ENCODE results near the gene TRIM66. TPM values are rescaled to one million over a fixed set of nuclear protein-coding genes. Genes with fewer than 3 reads are reported as not detected.

TRIM66 gene
- total and polyA plus RNA-seq, 2 experiments from 2014 or later, result 1.5 TPM

GRCh38 chr11:8709002-8709672 is 26.7 kb upstream of the TRIM66 start:
- Histone ChIP-seq H3K9ac (no peak overlapping the region), H3K4me2 (ENCODE audit: unreplicated experiment) (no peak overlapping the region), H3F3A (ENCODE audit: insufficient read depth) (no peaks in the 10 kb centered on the region), H3K4me1 (ENCODE audit: insufficient read depth) (peaks cover 7% of the 10 kb centered on the region; the same call in 1 of the 2 replicates), H2AFZ (no peak overlapping the region), H3K9me3 (ENCODE audit: low read depth) (no peaks in the 10 kb centered on the region), H3K9me2 (ENCODE audit: insufficient read depth) (no peaks in the 10 kb centered on the region), H3K27ac (no peak overlapping the region), H3K27me3 (replicated peaks; ENCODE audit: insufficient read depth) (no peaks in the 10 kb centered on the region), H3K79me2 (ENCODE audit: insufficient read depth) (no peaks in the 10 kb centered on the region), H4K20me1 (ENCODE audit: insufficient read depth) (no peaks in the 10 kb centered on the region), H3K4me3 (no peak overlapping the region), H3K36me3 (ENCODE audit: low read depth) (no peaks in the 10 kb centered on the region)
- 25 to 43% methylated on average over 12 of the region's 12 CpGs for WGBS, 2 experiments (ENCODE audit: low coverage in 1 of 2, low lambda C conversion rate in 2 of 2, missing lambda C conversion rate in 2 of 2)
- no peak for TF ChIP-seq EZH2 (IDR thresholded peaks at IDR 0.05; ENCODE audit: insufficient read depth, poor library complexity, severe bottlenecking)
- no peak for TF ChIP-seq EZH2phosphoT487 (IDR thresholded peaks at IDR 0.05; ENCODE audit: insufficient read depth, low read depth)
- in situ Hi-C loops (cut with MboI), result no loop called here
- DNase-seq, result peak; percentile 58

- Histone ChIP-seq H3K9ac (no peak overlapping the region), H3K27ac (no peak overlapping the region), H3K36me3 (ENCODE audit: low read depth) (no peaks in the 10 kb centered on the region), H3K79me2 (ENCODE audit: insufficient read depth) (no peaks in the 10 kb centered on the region), H3K27me3 (replicated peaks; ENCODE audit: insufficient read depth) (no peaks in the 10 kb centered on the region), H3K9me3 (ENCODE audit: low read depth) (no peaks in the 10 kb centered on the region), H3K4me1 (ENCODE audit: insufficient read depth) (peaks cover 7% of the 10 kb centered on the region; the same call in 1 of the 2 replicates), H4K20me1 (ENCODE audit: insufficient read depth) (no peaks in the 10 kb centered on the region), H3K9me2 (ENCODE audit: insufficient read depth) (no peaks in the 10 kb centered on the region), H2AFZ (no peak overlapping the region), H3K4me3 (no peak overlapping the region), H3K4me2 (ENCODE audit: unreplicated experiment) (no peak overlapping the region), H3F3A (ENCODE audit: insufficient read depth) (no peaks in the 10 kb centered on the region)
- TF ChIP-seq EZH2phosphoT487 (IDR thresholded peaks at IDR 0.05; ENCODE audit: insufficient read depth, low read depth), result no peak
- TF ChIP-seq EZH2 (IDR thresholded peaks at IDR 0.05; ENCODE audit: insufficient read depth, poor library complexity, severe bottlenecking), result no peak
- WGBS, 2 experiments (ENCODE audit: low coverage in 1 of 2, low lambda C conversion rate in 2 of 2, missing lambda C conversion rate in 2 of 2), result 88 to 97% methylated on average over 10 of the region's 10 CpGs
- no peak for DNase-seq
- in situ Hi-C loops (cut with MboI), result no loop called here
Measured at GRCh38 chr11:8707541-8708191, 25.2 kb upstream of the TRIM66 start.

- H2AFZ ChIP-seq, result no peak overlapping the region
- H3K79me2 ChIP-seq (ENCODE audit: insufficient read depth), result no peaks in the 10 kb centered on the region
- no peaks in the 10 kb centered on the region for H3K27me3 ChIP-seq (replicated peaks; ENCODE audit: insufficient read depth)
- peaks cover 7% of the 10 kb centered on the region; the same call in 1 of the 2 replicates for H3K4me1 ChIP-seq (ENCODE audit: insufficient read depth)
- no peaks in the 10 kb centered on the region for H3K9me3 ChIP-seq (ENCODE audit: low read depth)
- no peak overlapping the region for H3K4me3 ChIP-seq
- in situ Hi-C loops (cut with MboI), result no loop called here
- no peak overlapping the region for H3K27ac ChIP-seq
- TF ChIP-seq EZH2phosphoT487 (IDR thresholded peaks at IDR 0.05; ENCODE audit: insufficient read depth, low read depth) (no peak), EZH2 (IDR thresholded peaks at IDR 0.05; ENCODE audit: insufficient read depth, poor library complexity, severe bottlenecking) (no peak)
- no peak overlapping the region for H3K9ac ChIP-seq
- no peaks in the 10 kb centered on the region for H3F3A ChIP-seq (ENCODE audit: insufficient read depth)
- no peak overlapping the region for H3K4me2 ChIP-seq (ENCODE audit: unreplicated experiment)
- no peaks in the 10 kb centered on the region for H3K9me2 ChIP-seq (ENCODE audit: insufficient read depth)
- H3K36me3 ChIP-seq (ENCODE audit: low read depth), result no peaks in the 10 kb centered on the region
- WGBS, 2 experiments (ENCODE audit: low coverage in 1 of 2, low lambda C conversion rate in 2 of 2, missing lambda C conversion rate in 2 of 2), result 94 to 98% methylated on average over 13 to 14 of the region's 14 CpGs
- no peaks in the 10 kb centered on the region for H4K20me1 ChIP-seq (ENCODE audit: insufficient read depth)
- no peak for DNase-seq
Measured at GRCh38 chr11:8706673-8707432, 24.4 kb upstream of the TRIM66 start.

DNA sequence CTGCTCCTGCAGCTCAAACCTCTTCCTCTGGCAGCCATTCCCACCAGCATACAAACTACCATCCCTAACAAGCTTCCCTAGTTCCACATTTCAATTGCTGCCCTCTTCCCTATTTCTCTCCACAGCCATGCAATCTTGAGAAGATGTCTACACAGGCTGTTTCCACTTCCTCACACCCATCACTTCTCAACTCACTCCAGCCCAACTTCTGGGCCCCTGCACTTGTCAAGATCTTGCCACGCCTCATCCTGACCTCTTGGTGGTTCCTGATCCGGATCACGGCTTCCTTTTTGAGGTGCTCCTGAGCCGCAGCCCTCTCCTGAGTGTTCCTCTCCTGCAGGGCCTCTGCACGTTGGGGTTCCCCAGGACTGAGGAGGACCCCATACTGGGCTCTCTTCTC is 22.7 kb upstream of the TRIM66 start:
- Histone ChIP-seq H3K36me3 (ENCODE audit: low read depth) (no peaks in the 10 kb centered on the region), H3K4me1 (ENCODE audit: insufficient read depth) (peaks cover 11% of the 10 kb centered on the region)

More for the DNA sequence above, 22.7 kb upstream of the TRIM66 start:
- Histone ChIP-seq H3K27ac (no peak overlapping the region), H3K9ac (no peak overlapping the region), H3K9me2 (ENCODE audit: insufficient read depth) (no peaks in the 10 kb centered on the region), H3K27me3 (replicated peaks; ENCODE audit: insufficient read depth) (no peaks in the 10 kb centered on the region), H3K79me2 (ENCODE audit: insufficient read depth) (no peaks in the 10 kb centered on the region), H3K9me3 (ENCODE audit: low read depth) (no peaks in the 10 kb centered on the region), H2AFZ (no peak overlapping the region), H3K4me2 (ENCODE audit: unreplicated experiment) (no peak overlapping the region), H3F3A (ENCODE audit: insufficient read depth) (no peaks in the 10 kb centered on the region), H4K20me1 (ENCODE audit: insufficient read depth) (no peaks in the 10 kb centered on the region), H3K4me3 (no peak overlapping the region)
- TF ChIP-seq EZH2 (IDR thresholded peaks at IDR 0.05; ENCODE audit: insufficient read depth, poor library complexity, severe bottlenecking) (no peak), EZH2phosphoT487 (IDR thresholded peaks at IDR 0.05; ENCODE audit: insufficient read depth, low read depth) (no peak)
- 94 to 95% methylated on average over 5 of the region's 5 CpGs for WGBS, 2 experiments (ENCODE audit: low coverage in 1 of 2, low lambda C conversion rate in 2 of 2, missing lambda C conversion rate in 2 of 2)
- no peak for DNase-seq
- in situ Hi-C loops (cut with MboI), result no loop called here
